Measurements from ENCODE around the gene EFHD2. TPM values are rescaled to one million over a fixed set of nuclear protein-coding genes. Genes with fewer than 3 reads are reported as not detected.
"Not testable (repeated sequence)": the region's sequence is repeated elsewhere in the genome, so short reads cannot be mapped to it uniquely, and the experiment has no call there.

Gene EFHD2
- total RNA-seq, 1 donor from 2014 or later = 14.3 TPM

GRCh38 chr1:15426492-15427279 lies 17.0 kb downstream of the EFHD2 start:
- no peak for DNase-seq (ENCODE audit: low spot score)
- intact Hi-C loops (cut with DNase I) = no loop called here

GRCh38 chr1:15427280-15427666 lies 17.6 kb downstream of the EFHD2 start:
- intact Hi-C loops (cut with DNase I) = no loop called here

GRCh38 chr1:15428252-15428651 lies 18.6 kb downstream of the EFHD2 start:
- DNase-seq (ENCODE audit: low spot score); intact Hi-C loops (cut with DNase I): not testable (repeated sequence)

More at GRCh38 chr1:15427280-15427666, 17.6 kb downstream of the EFHD2 start:
- no peak for DNase-seq (ENCODE audit: low spot score)

GRCh38 chr1:15428815-15429435 lies 19.2 kb downstream of the EFHD2 start:
- intact Hi-C loops (cut with DNase I) = no loop called here
- no peak for DNase-seq (ENCODE audit: low spot score)

- intact Hi-C loops (cut with DNase I) = loop anchor here (5.0 kb wide), 1 partner anchor 302 kb away; no protein-coding TSS in a partner anchor
- DNase-seq (ENCODE audit: low spot score) = no peak
Measured at GRCh38 chr1:15429701-15430149, 20.0 kb downstream of the EFHD2 start.

- intact Hi-C loops (cut with DNase I) = loop anchor here (1.0 to 5.0 kb wide), 2 partner anchors 108 to 304 kb away; no protein-coding TSS in a partner anchor
- peak; percentile 88 for DNase-seq (ENCODE audit: low spot score)
Measured at GRCh38 chr1:15430787-15431570, 21.3 kb downstream of the EFHD2 start.

GRCh38 chr1:15431571-15431948 lies 21.9 kb downstream of the EFHD2 start:
- DNase-seq (ENCODE audit: low spot score) = no peak

GRCh38 chr1:15432324-15432723 lies 22.6 kb downstream of the EFHD2 start:
- intact Hi-C loops (cut with DNase I) = loop anchor here (5.0 kb wide), 1 partner anchor 305 kb away; no protein-coding TSS in a partner anchor
- no peak for DNase-seq (ENCODE audit: low spot score)

More at GRCh38 chr1:15431571-15431948, 21.9 kb downstream of the EFHD2 start:
- intact Hi-C loops (cut with DNase I) = loop anchor here (1.0 to 5.0 kb wide), 2 partner anchors 108 to 304 kb away; no protein-coding TSS in a partner anchor

- DNase-seq (ENCODE audit: low spot score) = no peak
- intact Hi-C loops (cut with DNase I) = loop anchor here (5.0 kb wide), 1 partner anchor 306 kb away; no protein-coding TSS in a partner anchor
Measured at GRCh38 chr1:15433471-15433870, 23.8 kb downstream of the EFHD2 start.

- DNase-seq (ENCODE audit: low spot score) = not testable (repeated sequence)
- intact Hi-C loops (cut with DNase I) = loop anchor here (5.0 kb wide), 1 partner anchor 307 kb away; no protein-coding TSS in a partner anchor
Measured at GRCh38 chr1:15434739-15435138, 25.1 kb downstream of the EFHD2 start.

GRCh38 chr1:15435239-15436077 lies 25.8 kb downstream of the EFHD2 start:
- DNase-seq (ENCODE audit: low spot score) = no peak
- intact Hi-C loops (cut with DNase I) = no loop called here

GRCh38 chr1:15436881-15437442 lies 27.3 kb downstream of the EFHD2 start:
- DNase-seq (ENCODE audit: low spot score) = no peak
- intact Hi-C loops (cut with DNase I) = no loop called here

- no peak for DNase-seq (ENCODE audit: low spot score)
- intact Hi-C loops (cut with DNase I) = no loop called here
Measured at GRCh38 chr1:15439325-15439724, 29.6 kb downstream of the EFHD2 start.

- DNase-seq (ENCODE audit: low spot score) = no peak
- intact Hi-C loops (cut with DNase I) = no loop called here
Measured at GRCh38 chr1:15440357-15440756, 30.7 kb downstream of the EFHD2 start.

GRCh38 chr1:15441247-15441646 lies 31.6 kb downstream of the EFHD2 start:
- intact Hi-C loops (cut with DNase I) = no loop called here
- no peak for DNase-seq (ENCODE audit: low spot score)

GRCh38 chr1:15442119-15442518 lies 32.4 kb downstream of the EFHD2 start:
- DNase-seq (ENCODE audit: low spot score) = no peak
- intact Hi-C loops (cut with DNase I) = no loop called here

GRCh38 chr1:15442759-15443158 lies 33.1 kb downstream of the EFHD2 start:
- intact Hi-C loops (cut with DNase I) = no loop called here
- DNase-seq (ENCODE audit: low spot score) = no peak

GRCh38 chr1:15443281-15443680 lies 33.6 kb downstream of the EFHD2 start:
- intact Hi-C loops (cut with DNase I) = no loop called here
- no peak for DNase-seq (ENCODE audit: low spot score)
